Breast epithelium (tissue), 4 donors: ENCODE results near the gene GFRA1. TPM values are rescaled to one million over a fixed set of nuclear protein-coding genes. Genes with fewer than 3 reads are reported as not detected.

Experiments used
- DNase-seq, 2 donors: peaks; one replicate each; pipeline ENCODE4 v3.0.0-alpha.2; 2019; ENCODE audit warnings: low spot score in 2 of 2
- H3K27ac ChIP-seq, 2 donors: fragments of 200-600 bp; sonication (generic) in 1 of 2; one replicate each; pipeline ENCODE4 v1.5.1; 2016 to 2019; ENCODE audit warnings: mild to moderate bottlenecking in 1 of 2
- H3K27me3 ChIP-seq, 2 donors: fragments of 200-600 bp; sonication (generic) in 1 of 2; one replicate each; pipeline versions ENCODE4 v1.5.1 to v1.6.0; 2017 to 2019; ENCODE audit warnings: control low read depth in 1 of 2, mild to moderate bottlenecking in 1 of 2
- H3K36me3 ChIP-seq: fragments of 200-600 bp; one replicate; pipeline ENCODE4 v1.5.1; 2019
- H3K4me1 ChIP-seq, 2 donors: fragments of 200-600 bp; sonication (generic); one replicate each; pipeline ENCODE4 v1.5.1; 2016 to 2019; ENCODE audit warnings: control low read depth in 1 of 2
- H3K4me3 ChIP-seq, 3 donors: fragments of 200-600 bp; sonication (generic); 1 replicate in 2 of 3; 2 replicates in 1 of 3; pipeline ENCODE4 v1.5.1; 2016 to 2019; ENCODE audit warnings: mild to moderate bottlenecking in 3 of 3, moderate library complexity in 2 of 3
- H3K9me3 ChIP-seq, 2 donors: fragments of 200-600 bp; sonication (generic) in 1 of 2; one replicate each; pipeline ENCODE4 v1.5.1; 2016 to 2019; ENCODE audit warnings: control low read depth in 1 of 2
- CTCF ChIP-seq, 3 donors: fragments of 450-650 bp; IDR thresholded peaks; one replicate each; pipeline ENCODE4 v1.5.1; 2016 to 2017; ENCODE audit warnings: antibody characterized with exemption in 3 of 3, mild to moderate bottlenecking in 3 of 3, moderate library complexity in 3 of 3
- POLR2A ChIP-seq: fragments of 450-650 bp; IDR thresholded peaks from one replicate; pipeline ENCODE4 v1.6.1; 2016; ENCODE audit warnings: antibody characterized with exemption, mild to moderate bottlenecking, moderate library complexity
- POLR2AphosphoS5 ChIP-seq, 3 donors: sonication (generic); formaldehyde crosslinking; IDR thresholded peaks; one replicate each; pipeline ENCODE4 v1.6.1; 2017; ENCODE audit warnings: antibody characterized with exemption in 3 of 3
- intact Hi-C: fragments of 100-400 bp; cut with DNase I; formaldehyde crosslinking; loops from one replicate; pipeline ENCODE4 v1.15.1; 2023; ENCODE audit warnings: low total_unique reads
- total RNA-seq, 3 donors: library from RNA; depleted of rRNA; stranded (reverse); fragments of >200 nt; gene quantifications; one replicate each; pipeline ENCODE4 v1.1.0, GENCODE V29; 2016

Gene GFRA1
- total RNA-seq, 3 donors from 2014 or later, result 88.2 to 153 (median 98.5) TPM

GRCh38 chr10:116208956-116209567 lies 63.9 kb downstream of the GFRA1 start:
- Histone ChIP-seq H3K4me3 (no peak overlapping the region), H3K27me3 (no peaks in the 10 kb centered on the region), H3K9me3 (no peaks in the 10 kb centered on the region), H3K4me1 (no peaks in the 10 kb centered on the region), H3K36me3 (no peaks in the 10 kb centered on the region), H3K27ac (no peak overlapping the region)
- intact Hi-C loops, result no loop called here
- DNase-seq, result no peak
- TF ChIP-seq CTCF (IDR thresholded peaks at IDR 0.05) (no peak), POLR2A (no peak), POLR2AphosphoS5 (IDR thresholded peaks at IDR 0.05) (no peak)

GRCh38 chr10:116207690-116208089 lies 65.3 kb downstream of the GFRA1 start:
- DNase-seq, result no peak
- H3K27ac ChIP-seq, result no peak overlapping the region
- TF ChIP-seq POLR2AphosphoS5 (IDR thresholded peaks at IDR 0.05), result no peak
- TF ChIP-seq POLR2A, result no peak
- no peak for TF ChIP-seq CTCF (IDR thresholded peaks at IDR 0.05)
- no peaks in the 10 kb centered on the region for H3K4me1 ChIP-seq
- no peaks in the 10 kb centered on the region for H3K36me3 ChIP-seq
- H3K4me3 ChIP-seq, result no peak overlapping the region
- H3K9me3 ChIP-seq, result no peaks in the 10 kb centered on the region
- H3K27me3 ChIP-seq, result no peaks in the 10 kb centered on the region
- intact Hi-C loops, result no loop called here

GRCh38 chr10:116203661-116204060 lies 69.3 kb downstream of the GFRA1 start:
- no peaks in the 10 kb centered on the region for H3K27me3 ChIP-seq
- intact Hi-C loops, result no loop called here

GRCh38 chr10:116201670-116202430 lies 71.2 kb downstream of the GFRA1 start:
- no peaks in the 10 kb centered on the region for H3K9me3 ChIP-seq
- DNase-seq, result no peak
- intact Hi-C loops, result no loop called here
- H3K27ac ChIP-seq, result no peak overlapping the region
- no peaks in the 10 kb centered on the region for H3K27me3 ChIP-seq
- no peak overlapping the region for H3K4me3 ChIP-seq
- H3K4me1 ChIP-seq, result no peaks in the 10 kb centered on the region
- TF ChIP-seq CTCF (IDR thresholded peaks at IDR 0.05), result no peak
- H3K36me3 ChIP-seq, result no peaks in the 10 kb centered on the region

More at GRCh38 chr10:116203661-116204060, 69.3 kb downstream of the GFRA1 start:
- H3K4me1 ChIP-seq, result no peaks in the 10 kb centered on the region
- no peak overlapping the region for H3K4me3 ChIP-seq
- H3K27ac ChIP-seq, result no peak overlapping the region
- no peak for DNase-seq
- TF ChIP-seq CTCF (IDR thresholded peaks at IDR 0.05) (no peak), POLR2AphosphoS5 (IDR thresholded peaks at IDR 0.05) (no peak), POLR2A (no peak)
- H3K9me3 ChIP-seq, result no peaks in the 10 kb centered on the region
- no peaks in the 10 kb centered on the region for H3K36me3 ChIP-seq

GRCh38 chr10:116201011-116201410 lies 72.0 kb downstream of the GFRA1 start:
- no peaks in the 10 kb centered on the region for H3K27me3 ChIP-seq
- H3K4me3 ChIP-seq, result no peak overlapping the region
- no peaks in the 10 kb centered on the region for H3K36me3 ChIP-seq
- no peak overlapping the region for H3K27ac ChIP-seq
- H3K9me3 ChIP-seq, result peaks cover 0 to 2% of the 10 kb centered on the region in 2 donors
- no peak for DNase-seq
- intact Hi-C loops, result no loop called here
- no peaks in the 10 kb centered on the region for H3K4me1 ChIP-seq
- TF ChIP-seq POLR2A, result no peak
- no peak for TF ChIP-seq CTCF (IDR thresholded peaks at IDR 0.05)
- TF ChIP-seq POLR2AphosphoS5 (IDR thresholded peaks at IDR 0.05), result no peak
